KG1 (cell line): ENCODE data around the gene CRHR1.
"Not testable (repeated sequence)": the region's sequence is repeated elsewhere in the genome, so short reads cannot be mapped to it uniquely, and the experiment has no call there.

Experiments used
- DNase-seq: peaks from one replicate; lab custom pipeline; 2025; lab: John Stamatoyannopoulos, UW

CRHR1 gene

GRCh38 chr17:45845376-45846185 is 61.5 kb downstream of the CRHR1 start:
- DNase-seq: no peak

GRCh38 chr17:45846223-45846622 is 62.1 kb downstream of the CRHR1 start:
- DNase-seq: no peak

GRCh38 chr17:45846646-45847045 is 62.5 kb downstream of the CRHR1 start:
- no peak for DNase-seq

- no peak for DNase-seq
These were observed 63.0 kb downstream of the CRHR1 start for GRCh38 chr17:45847101-45847500.

GRCh38 chr17:45847747-45848146 is 63.6 kb downstream of the CRHR1 start:
- no peak for DNase-seq

GRCh38 chr17:45848405-45848804 is 64.3 kb downstream of the CRHR1 start:
- no peak for DNase-seq

- DNase-seq: no peak
These were observed 64.9 kb downstream of the CRHR1 start for GRCh38 chr17:45848868-45849535.

- no peak for DNase-seq
These were observed 65.4 kb downstream of the CRHR1 start for GRCh38 chr17:45849536-45849990.

GRCh38 chr17:45850011-45850410 is 65.9 kb downstream of the CRHR1 start:
- DNase-seq: no peak

GRCh38 chr17:45850468-45850867 is 66.3 kb downstream of the CRHR1 start:
- no peak for DNase-seq

GRCh38 chr17:45851022-45851421 is 66.9 kb downstream of the CRHR1 start:
- no peak for DNase-seq

- no peak for DNase-seq
These were observed 67.3 kb downstream of the CRHR1 start for GRCh38 chr17:45851464-45851863.

- DNase-seq: no peak
These were observed 67.8 kb downstream of the CRHR1 start for GRCh38 chr17:45851873-45852272.

- peak; percentile 34 for DNase-seq
These were observed 68.6 kb downstream of the CRHR1 start for GRCh38 chr17:45852535-45853297.

GRCh38 chr17:45854209-45854608 is 70.1 kb downstream of the CRHR1 start:
- DNase-seq: no peak

GRCh38 chr17:45855691-45856336 is 71.7 kb downstream of the CRHR1 start:
- DNase-seq: no peak

GRCh38 chr17:45857977-45858708 is 74.0 kb downstream of the CRHR1 start:
- no peak for DNase-seq

GRCh38 chr17:45861165-45861564 is 77.0 kb downstream of the CRHR1 start:
- no peak for DNase-seq

- DNase-seq: not testable (repeated sequence)
These were observed 78.0 kb downstream of the CRHR1 start for GRCh38 chr17:45862127-45862526.

- no peak for DNase-seq
These were observed 79.9 kb downstream of the CRHR1 start for GRCh38 chr17:45863857-45864654.

GRCh38 chr17:45867171-45867570 is 83.1 kb downstream of the CRHR1 start:
- no peak for DNase-seq
